ENCODE measurements around the gene SPTBN2. TPM values are rescaled to one million over a fixed set of nuclear protein-coding genes. Genes with fewer than 3 reads are reported as not detected.

The SPTBN2 gene
- total RNA-seq, 1 donor from 2014 or later, result 117 TPM

DNA sequence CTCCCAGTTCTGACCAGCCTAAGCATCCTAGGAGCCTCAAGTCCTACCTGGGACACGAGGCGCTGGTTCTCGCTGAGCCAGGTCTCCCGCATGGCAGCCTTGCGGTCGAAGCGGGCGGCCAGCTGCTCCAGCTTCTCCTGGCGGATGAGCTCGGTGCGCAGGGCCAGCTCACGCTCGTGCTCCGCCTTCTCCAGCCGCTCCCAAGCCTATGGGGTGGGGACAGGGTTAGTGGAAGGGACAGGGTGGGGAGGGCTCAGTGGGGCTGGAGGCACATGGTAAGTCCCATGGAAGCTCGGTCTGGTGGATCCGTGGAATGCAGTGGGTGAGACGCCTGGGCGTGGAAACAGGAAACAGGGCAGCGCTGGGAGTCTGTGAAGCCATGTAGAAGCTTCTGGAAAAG, 20.9 kb downstream of the SPTBN2 start:
- H3K27ac ChIP-seq, result no peak overlapping the region
- intact Hi-C loops (cut with DNase I), result no loop called here

DNA sequence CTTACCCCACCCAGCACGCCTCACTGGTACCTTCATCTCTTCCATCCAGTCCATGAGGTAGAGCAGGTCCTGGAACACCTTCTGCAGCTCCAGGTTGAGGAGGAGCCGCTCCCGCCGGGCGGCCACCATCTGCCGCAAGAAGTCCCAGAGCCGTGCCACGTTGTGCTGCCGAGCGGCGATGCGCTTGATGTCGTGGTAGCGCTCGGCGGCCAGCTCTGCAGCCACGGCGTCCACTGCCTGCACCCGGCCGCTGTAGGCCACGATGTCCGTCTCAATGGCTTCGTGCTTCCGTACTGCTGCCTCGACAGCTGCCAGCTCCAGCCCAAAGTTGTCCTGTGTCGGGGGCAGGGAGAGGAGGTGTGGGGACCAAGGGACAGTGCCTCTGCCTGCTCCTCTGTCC, 21.5 kb downstream of the SPTBN2 start:
- no peak for DNase-seq (ENCODE audit: extremely low spot score in 2 of 2)
- Histone ChIP-seq H3K4me1 (no peaks in the 10 kb centered on the region), H3K4me3 (no peak overlapping the region), H3K9me3 (no peaks in the 10 kb centered on the region), H3K27me3 (no peaks in the 10 kb centered on the region), H3K27ac (no peak overlapping the region), H3K36me3 (no peaks in the 10 kb centered on the region)
- no peak for TF ChIP-seq POLR2AphosphoS5 (IDR thresholded peaks at IDR 0.05; ENCODE audit: insufficient read depth in 1 of 2, low read depth in 1 of 2)
- TF ChIP-seq, protein P1, sequence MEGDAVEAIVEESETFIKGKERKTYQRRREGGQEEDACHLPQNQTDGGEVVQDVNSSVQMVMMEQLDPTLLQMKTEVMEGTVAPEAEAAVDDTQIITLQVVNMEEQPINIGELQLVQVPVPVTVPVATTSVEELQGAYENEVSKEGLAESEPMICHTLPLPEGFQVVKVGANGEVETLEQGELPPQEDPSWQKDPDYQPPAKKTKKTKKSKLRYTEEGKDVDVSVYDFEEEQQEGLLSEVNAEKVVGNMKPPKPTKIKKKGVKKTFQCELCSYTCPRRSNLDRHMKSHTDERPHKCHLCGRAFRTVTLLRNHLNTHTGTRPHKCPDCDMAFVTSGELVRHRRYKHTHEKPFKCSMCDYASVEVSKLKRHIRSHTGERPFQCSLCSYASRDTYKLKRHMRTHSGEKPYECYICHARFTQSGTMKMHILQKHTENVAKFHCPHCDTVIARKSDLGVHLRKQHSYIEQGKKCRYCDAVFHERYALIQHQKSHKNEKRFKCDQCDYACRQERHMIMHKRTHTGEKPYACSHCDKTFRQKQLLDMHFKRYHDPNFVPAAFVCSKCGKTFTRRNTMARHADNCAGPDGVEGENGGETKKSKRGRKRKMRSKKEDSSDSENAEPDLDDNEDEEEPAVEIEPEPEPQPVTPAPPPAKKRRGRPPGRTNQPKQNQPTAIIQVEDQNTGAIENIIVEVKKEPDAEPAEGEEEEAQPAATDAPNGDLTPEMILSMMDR (IDR thresholded peaks at IDR 0.05), result no peak
- TF ChIP-seq POLR2A (IDR thresholded peaks at IDR 0.05), result no peak
- intact Hi-C loops (cut with DNase I), result no loop called here

More for the DNA sequence above, 20.9 kb downstream of the SPTBN2 start:
- H3K4me3 ChIP-seq, result no peak overlapping the region
- H3K27me3 ChIP-seq, result no peaks in the 10 kb centered on the region
- H3K4me1 ChIP-seq, result no peaks in the 10 kb centered on the region
- no peak for DNase-seq (ENCODE audit: extremely low spot score in 2 of 2)
- no peaks in the 10 kb centered on the region for H3K9me3 ChIP-seq
- TF ChIP-seq POLR2AphosphoS5 (IDR thresholded peaks at IDR 0.05; ENCODE audit: insufficient read depth in 1 of 2, low read depth in 1 of 2), result no peak
- TF ChIP-seq, protein P1 (IDR thresholded peaks at IDR 0.05), result no peak
- TF ChIP-seq POLR2A (IDR thresholded peaks at IDR 0.05), result no peak
- H3K36me3 ChIP-seq, result no peaks in the 10 kb centered on the region

DNA sequence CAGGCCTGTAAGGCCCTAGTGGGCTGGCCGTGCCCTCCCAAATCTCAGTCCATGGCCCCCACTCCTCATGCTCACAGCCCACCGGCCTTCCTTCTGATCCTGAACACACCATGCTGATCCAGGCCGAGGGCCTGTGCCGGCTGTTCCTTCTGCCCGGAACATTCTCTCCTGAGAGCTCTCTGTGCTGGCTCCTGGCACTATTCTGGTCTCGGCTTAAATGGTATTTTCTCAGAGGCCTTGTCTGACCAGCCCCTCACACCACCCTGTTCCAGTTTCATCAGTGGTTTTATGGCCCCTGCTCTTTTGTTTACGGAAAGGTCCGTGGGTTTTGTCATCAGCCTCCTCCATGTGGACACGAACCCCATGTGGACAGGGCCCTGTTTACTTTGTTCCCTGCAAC, 22.0 kb downstream of the SPTBN2 start:
- intact Hi-C loops (cut with DNase I), result no loop called here

DNA sequence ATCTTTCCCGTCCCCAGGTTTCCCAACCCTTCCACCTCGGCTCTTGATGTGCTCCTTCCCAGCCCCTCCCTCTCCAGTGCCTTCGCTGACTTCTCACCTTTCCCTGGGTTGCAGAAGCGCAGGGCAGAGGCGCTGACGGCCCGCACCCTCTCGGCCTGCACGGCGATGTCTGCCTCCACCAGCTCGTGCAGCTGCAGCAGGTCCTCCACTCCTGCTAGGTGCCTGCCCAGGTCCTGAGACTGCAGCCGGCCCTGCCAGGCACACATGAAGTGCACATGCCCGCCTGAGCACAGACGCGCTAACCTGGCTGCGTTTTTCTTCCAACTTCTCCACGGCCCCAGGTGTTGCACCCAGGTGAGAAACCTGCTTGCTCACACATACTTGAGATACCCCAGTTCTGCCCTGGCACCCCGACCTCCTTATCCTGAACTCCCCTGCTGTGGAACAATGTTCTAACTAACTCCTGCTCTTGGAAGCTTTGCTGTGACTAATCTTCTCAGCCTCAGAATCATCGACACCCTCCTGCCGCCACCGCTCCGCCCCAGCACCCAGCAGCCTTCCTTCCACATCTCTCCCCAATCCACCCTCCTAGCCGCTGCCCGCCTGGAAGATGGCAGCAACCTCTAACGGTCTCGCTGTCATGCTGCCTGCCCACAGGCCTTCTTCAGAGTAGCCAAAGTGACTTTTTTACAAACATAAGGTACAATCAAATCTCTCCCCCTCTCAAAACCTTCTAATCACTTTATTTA, 23.3 kb downstream of the SPTBN2 start:
- no peaks in the 10 kb centered on the region for H3K36me3 ChIP-seq
- intact Hi-C loops (cut with DNase I), result no loop called here
- H3K27ac ChIP-seq, result no peak overlapping the region
- no peak for DNase-seq (ENCODE audit: extremely low spot score in 2 of 2)
- TF ChIP-seq, protein P1 (IDR thresholded peaks at IDR 0.05), result no peak
- TF ChIP-seq POLR2A (IDR thresholded peaks at IDR 0.05) (no peak), POLR2AphosphoS5 (IDR thresholded peaks at IDR 0.05; ENCODE audit: insufficient read depth in 1 of 2, low read depth in 1 of 2) (no peak)
- no peaks in the 10 kb centered on the region for H3K27me3 ChIP-seq
- no peaks in the 10 kb centered on the region for H3K9me3 ChIP-seq
- H3K4me1 ChIP-seq, result no peaks in the 10 kb centered on the region
- no peak overlapping the region for H3K4me3 ChIP-seq

More for the DNA sequence above, 22.0 kb downstream of the SPTBN2 start:
- no peak for DNase-seq (ENCODE audit: extremely low spot score in 2 of 2)
- Histone ChIP-seq H3K4me1 (no peaks in the 10 kb centered on the region), H3K9me3 (no peaks in the 10 kb centered on the region), H3K36me3 (no peaks in the 10 kb centered on the region), H3K4me3 (no peak overlapping the region), H3K27me3 (no peaks in the 10 kb centered on the region), H3K27ac (no peak overlapping the region)
- TF ChIP-seq POLR2A (IDR thresholded peaks at IDR 0.05), result no peak
- TF ChIP-seq, protein P1 (IDR thresholded peaks at IDR 0.05), result no peak
- TF ChIP-seq POLR2AphosphoS5 (IDR thresholded peaks at IDR 0.05; ENCODE audit: insufficient read depth in 1 of 2, low read depth in 1 of 2), result no peak

DNA sequence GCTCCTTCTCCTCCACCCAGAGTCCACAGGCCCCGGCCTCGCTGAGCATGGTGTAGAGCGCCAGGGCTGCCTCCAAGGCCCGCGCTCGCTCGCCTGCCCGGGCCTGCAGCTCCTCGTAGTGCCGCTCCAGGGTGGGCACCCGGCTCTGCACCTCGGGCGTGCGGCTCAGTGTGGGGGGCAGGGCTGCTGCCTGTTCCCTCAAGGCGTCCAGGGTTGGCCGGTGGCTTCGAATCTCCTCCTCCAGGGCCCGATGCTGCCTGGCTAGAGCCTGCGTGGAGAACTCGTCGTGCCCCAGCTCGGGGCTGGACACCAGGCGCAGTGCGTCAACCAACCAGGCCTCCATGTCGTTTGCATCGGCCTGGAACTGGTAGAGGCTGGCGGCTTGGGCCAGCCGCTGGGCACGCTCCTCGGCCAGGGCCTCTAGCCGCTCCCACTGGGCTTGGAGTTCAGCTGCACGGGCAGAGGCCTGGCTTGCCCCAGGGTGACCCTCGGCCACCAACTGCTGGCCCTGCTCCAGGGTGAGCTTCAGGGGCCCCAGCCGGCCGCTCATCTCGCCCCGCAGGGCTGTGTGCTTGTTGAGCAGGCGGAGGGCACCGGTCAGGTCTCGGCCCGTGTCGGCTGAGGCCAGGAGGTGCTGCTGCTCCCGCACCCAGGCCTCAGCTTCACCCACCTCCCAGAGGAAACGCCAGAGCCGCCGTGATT, 24.2 kb downstream of the SPTBN2 start:
- H3K27ac ChIP-seq, result no peak overlapping the region
- TF ChIP-seq, protein P1 (IDR thresholded peaks at IDR 0.05), result no peak
- TF ChIP-seq POLR2A (IDR thresholded peaks at IDR 0.05) (no peak), POLR2AphosphoS5 (IDR thresholded peaks at IDR 0.05; ENCODE audit: insufficient read depth in 1 of 2, low read depth in 1 of 2) (no peak)
- H3K36me3 ChIP-seq, result no peaks in the 10 kb centered on the region
- H3K27me3 ChIP-seq, result no peaks in the 10 kb centered on the region
- no peaks in the 10 kb centered on the region for H3K4me1 ChIP-seq
- DNase-seq (ENCODE audit: extremely low spot score in 2 of 2), result no peak
- H3K4me3 ChIP-seq, result no peak overlapping the region
- no peaks in the 10 kb centered on the region for H3K9me3 ChIP-seq
- intact Hi-C loops (cut with DNase I), result no loop called here

Data from vagina (tissue), 2 donors.